Stimulated activated naive CD4-positive, alpha-beta T cell (primary cell): ENCODE results near the gene PCARE.
"Not testable (repeated sequence)": the region's sequence is repeated elsewhere in the genome, so short reads cannot be mapped to it uniquely, and the experiment has no call there.

Source experiments
- DNase-seq, 6 experiments: peaks; one replicate each; lab custom pipeline; 2025; lab: John Stamatoyannopoulos, UW

PCARE gene

DNA sequence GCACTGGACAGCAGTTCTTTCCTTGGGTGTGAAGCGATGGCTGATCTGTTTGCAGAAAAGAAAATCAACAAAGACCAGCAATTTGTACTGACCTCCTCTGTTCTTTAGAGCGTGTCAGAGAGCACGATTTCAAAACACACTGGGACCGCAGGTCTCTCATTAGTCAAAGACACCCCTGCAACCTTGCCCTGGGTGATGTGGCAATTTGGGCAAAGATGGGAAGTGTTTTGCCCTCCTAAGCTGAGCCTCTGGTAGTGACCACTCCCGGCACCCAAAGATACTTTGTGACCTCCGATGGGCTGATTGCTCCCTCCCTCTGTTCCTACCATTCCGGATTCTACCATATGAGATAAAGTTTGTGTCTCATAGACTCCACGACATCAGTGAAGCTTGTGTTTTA is 22.6 kb upstream of the PCARE start:
- no peak for DNase-seq

DNA sequence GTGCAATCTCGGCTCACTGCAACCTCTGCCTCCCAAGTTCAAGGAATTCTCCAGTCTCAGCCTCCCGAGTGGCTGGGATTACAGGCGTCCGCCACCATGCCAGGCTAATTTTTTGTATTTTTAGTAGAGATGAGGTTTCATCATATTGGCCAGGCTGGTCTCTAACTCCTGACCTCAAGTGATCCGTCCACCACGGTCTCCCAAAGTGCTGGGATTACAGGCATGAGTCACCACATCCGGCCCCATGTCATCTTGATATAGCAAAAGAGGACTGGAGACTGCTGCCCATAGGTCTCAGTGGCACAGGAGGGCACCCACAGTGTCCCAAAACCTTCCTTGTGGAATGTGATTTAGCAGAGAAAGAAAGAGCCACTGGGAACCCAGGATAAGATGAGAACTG is 16.0 kb upstream of the PCARE start:
- not testable (repeated sequence) for DNase-seq

DNA sequence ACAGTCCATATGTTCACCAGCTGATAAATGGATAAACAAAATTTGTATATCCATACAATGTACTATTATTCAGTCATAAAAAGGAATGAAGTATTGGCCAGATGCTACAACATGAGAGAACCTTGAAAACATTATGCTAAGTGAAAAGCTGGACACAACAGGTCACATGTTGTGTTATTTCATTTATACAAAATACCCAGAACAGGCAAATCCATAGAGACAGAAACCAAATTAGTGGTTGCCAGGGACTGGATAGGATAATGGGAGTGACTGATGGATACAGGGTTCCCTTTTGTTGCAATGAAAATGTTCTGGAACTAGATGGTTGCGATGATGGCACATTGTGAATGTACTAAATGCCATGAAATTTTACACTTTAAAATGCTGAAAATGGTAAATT is 10.2 kb upstream of the PCARE start:
- DNase-seq, result no peak

DNA sequence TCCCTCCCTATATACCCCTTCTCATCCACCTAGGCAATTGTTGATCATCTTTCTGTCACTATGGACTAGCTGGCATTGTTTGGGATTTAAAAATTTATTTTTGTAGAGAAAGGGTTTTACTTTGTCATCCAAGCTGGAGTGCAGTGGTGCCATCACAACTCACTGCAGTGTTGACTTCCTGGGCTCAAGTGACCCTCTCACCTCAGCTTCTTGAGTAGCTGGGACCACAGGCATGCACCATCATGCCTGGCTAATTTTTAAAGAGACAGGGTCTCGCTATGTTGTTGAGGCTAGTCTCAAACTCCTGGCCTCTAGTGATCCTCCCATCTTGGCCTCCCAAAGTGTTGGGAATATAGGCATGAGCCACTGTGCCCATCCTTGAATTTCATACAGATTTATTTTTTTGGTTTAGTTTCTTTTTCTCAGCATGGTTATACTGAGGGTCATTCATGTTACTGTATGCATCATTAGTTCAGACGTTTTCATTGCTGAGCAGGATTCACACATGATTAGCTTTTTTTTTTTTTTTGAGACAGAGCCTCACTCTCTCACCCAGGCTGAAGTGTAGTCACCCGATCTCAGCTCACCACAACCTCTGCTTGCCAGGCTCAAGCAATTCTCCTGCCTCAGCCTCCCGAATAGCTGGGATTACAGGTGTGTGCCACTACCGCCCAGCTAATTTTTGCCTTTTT is 8.6 kb upstream of the PCARE start:
- DNase-seq, result no peak

DNA sequence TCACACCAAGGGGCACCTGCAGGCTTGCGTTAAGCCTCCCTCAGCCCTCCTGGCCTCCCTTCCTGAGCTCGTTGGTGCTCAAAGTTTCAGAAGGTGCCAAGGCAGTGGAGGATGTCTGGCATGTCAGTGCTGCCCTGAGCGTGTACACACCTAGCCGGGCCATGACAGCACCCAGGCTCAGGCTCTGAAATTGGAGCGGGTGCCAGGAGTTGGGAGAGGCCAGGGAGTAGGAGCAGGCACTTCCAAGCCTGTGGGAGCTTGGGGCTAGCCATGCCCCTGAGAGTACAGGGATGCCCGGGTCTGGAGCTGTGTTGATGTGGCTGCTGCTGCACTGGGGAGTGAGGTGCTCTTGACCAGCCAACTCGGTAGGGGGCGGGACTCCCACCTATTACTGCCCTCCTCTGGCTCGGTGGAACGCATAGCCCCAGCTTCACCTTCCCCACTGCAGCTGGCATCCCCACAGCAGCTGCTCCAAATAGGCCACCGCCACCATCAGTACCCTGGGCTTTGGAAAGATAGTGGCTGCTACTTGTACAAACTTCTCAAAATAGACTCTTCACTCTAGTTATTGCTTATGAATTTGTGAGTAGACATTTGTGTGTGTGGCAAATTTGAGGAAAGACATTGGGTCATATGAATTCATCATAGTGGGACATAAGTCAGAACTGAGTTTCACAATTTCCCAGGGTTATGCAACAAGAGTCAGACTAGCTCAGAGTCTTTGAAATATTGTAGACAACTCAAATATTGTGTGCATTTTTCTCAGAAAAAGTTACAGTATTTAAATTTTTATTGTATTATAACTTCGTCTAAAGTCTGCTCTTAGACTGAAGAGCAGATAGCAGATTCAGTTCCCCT is 6.8 kb upstream of the PCARE start:
- DNase-seq, result no peak

DNA sequence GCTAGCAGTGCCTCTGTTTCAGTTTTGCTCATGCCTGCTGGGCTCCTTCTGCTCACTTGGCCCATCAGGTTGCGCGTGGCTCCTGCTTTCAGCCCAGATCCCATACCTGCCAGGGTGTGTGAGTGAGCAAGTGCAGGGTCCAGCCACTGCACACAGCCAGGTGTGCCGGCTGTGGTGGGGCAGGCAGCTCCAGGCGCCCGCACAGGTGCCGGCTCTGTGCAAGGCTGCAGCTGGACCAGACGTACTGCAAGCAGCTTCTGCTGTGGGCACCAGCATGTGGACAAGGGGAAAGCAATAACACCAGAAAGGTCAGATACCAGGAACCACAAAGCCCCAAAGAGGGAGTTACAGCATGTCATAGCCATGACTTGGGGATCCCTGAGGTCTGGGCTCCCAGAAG is 5.6 kb upstream of the PCARE start:
- DNase-seq, result no peak

DNA sequence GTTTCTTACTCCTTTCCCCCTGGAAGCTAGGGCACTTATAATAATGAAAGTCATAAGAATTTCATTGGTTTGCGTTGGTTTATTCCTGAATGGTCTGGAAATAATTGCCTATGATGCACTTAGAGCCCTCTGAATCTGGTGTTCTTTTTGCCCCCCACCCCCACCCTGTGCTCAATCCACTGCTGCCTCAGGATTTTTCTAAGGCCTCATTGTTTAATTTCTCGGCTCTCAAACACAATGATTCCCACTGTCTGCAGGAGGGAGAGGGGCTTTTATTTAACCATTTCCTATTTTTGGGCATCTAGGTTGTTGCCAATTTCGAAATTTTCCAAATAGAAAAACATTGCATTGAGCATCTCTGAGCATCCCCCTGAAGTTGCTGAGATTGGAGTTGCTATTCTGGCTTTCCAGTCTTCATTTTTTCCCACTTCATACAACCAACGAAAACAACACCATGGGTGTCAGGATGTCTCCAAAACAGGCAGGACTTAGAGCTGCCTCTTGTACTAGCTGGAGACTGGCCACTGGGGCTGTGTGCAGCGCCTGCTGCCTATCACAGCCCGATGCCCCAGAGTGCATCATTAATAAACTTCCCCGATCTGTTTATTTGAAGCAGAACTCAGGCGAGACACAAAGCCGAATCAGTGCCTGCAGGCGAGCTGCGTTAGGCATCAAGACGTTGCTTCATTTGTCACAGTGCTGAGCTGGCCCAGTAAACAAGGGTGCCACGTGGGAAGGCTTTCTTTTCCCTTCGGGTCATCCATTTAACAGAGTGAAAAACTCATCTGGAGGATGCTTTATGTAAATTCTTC is 1.8 kb upstream of the PCARE start:
- DNase-seq, result no peak

DNA sequence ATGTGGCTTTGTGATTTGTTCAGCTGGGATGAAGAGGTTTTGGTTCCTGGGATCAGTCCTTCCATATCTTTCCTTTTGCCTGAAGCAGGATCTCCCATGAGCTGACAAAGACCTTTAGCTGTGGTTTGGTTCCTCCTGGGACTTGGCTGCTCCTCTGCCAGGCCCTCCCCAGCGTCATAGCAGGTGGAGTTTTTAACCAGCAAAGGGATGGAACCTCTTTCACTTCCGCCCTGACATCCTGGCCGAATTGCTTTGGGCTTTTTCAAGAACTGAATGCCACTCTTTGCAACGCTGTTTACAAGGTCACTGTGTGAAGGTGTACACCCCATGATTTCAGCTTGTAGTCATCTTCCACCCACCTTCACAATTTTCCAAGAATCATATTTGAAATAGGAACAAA is 390 bp downstream of the PCARE start:
- no peak for DNase-seq

DNA sequence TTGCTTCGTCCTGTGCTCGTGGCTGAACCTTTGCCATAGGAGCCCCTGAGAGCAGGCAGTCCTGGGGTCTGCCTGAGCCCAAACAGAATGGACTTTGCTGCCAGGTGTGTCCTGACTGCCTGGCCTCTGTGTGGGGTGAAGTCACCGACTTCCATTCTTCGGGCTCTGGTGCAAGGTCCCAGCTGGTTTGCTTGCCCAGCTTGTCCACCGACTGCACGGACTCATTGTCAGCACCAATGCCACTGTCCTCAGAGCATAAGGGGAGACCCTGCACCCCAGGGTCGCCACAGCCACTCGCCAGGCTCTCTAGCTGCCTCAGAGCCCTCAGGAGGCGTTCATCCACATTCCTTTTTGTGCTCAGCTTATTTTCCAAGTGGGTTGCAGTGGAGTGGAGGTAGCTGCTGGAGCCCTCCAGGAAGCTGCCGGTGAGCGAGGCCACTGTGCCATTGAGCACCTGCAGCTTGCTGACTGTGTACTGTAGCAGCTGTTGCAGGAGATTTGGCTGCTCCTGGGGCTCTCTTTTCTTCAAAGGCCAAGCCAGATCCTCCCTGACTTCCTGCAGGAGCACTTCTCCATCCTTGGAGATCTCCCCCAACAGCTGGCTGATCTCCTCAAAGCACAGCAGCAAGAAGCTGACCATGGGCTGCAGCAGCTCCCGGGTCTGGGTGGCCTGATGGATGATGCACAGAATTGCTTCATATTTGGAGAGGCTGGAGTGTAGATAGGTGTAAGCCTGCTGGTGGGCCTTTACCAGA is 1.2 kb downstream of the PCARE start:
- no peak for DNase-seq

DNA sequence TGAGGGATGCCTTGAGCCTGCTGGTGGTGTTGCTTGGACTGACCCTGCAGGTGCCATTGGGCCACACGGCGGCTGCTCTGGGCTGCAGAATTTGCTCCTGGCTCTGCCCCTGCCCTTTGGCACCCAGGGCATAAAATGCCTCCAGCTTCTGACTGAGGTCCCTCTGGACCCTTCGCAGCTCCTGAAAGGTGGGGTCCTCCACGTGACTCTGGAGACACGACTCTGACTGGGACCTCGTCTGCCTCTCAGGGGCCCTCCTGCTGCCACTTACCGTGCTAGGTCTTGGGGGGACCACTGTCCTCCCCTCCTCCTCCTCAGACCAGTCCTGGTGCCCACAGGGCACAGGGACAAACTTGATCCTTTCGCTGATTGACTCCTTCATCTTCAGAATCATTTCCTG is 2.1 kb downstream of the PCARE start:
- DNase-seq, result no peak

DNA sequence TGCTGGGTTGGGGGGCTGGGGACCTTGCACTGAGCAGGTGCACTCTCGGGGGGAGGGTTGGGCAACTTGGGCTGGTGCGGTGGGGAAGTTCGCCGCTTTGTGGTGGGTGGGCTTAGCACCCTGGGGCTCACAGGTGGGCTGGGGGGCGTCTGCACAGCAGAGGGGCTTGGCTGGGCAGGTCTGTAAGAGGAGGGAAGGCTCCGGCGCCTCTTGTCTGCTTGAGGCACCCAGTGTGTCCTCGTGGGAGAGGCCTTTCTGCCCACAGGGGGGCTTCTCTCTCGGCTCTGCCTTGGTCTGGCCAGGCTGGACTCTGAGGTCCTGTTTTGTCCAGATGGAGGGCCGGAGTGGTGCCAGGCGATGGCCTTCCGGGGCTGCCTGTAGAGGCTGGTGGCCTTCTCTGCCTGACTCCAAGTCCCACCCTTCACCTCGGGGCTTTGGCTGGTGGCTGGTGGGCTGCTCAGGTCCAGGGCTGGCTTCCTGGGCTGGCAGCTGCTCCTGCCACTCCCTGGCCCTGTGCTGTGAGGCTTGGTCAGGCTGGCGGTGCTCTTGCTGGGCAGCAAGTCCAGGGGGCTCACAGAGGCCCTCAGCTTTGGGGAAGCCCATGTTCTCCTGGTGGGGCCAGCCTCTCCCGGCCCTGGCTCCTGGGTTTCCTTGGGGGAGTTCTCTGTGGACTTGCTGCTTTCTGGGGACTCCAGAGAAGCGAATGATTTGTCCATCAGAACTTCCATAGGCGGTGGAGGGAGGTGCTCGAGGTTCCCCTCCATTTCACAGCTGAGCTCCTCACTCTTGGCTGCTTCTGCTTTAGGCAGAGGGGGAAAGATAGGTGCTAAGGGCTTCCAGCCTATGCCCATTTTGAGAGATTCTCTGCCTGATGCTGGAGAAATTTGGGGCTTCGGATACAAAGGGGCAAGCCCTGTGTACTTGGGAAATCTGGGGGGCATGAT is 3.0 kb downstream of the PCARE start:
- no peak for DNase-seq

DNA sequence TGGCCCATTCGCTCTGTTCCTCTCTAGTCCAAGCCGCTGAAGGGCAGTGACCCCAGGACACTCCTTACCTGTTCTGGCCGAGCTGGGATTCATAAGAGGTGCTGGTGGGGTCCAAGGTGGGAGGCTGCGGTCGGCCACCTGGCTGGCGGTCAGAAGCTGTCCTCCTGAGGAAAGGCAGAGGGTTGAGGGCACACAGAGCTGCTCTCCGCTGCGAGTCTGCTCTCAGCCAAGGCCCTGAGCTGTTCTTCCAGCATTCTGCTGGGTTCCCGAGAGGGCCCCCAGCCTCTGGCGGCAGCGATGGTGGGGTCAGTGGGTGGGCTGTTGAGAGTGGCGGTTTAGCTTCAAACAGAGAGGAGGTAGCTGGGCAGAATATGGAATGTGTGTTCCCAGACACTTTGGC is 3.8 kb downstream of the PCARE start:
- DNase-seq, result no peak

DNA sequence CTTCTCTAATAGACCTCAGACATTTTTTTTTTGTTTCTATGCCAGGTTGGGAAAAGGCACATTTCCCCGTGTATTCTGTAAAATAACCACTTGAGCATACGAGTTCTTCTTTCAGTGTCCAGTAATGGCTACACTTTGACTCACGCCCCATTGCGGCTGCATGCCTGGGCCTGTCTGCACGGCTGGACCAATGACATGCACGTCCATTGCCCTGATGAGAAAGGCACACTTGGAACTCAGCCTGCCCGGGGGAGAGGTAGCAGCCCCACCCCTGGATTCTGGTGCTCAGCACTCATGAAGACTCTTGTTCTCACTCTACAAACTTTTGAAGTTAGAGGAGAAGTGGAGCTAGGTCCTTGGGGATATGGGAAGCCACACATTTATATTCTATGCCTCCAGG is 5.8 kb downstream of the PCARE start:
- DNase-seq, result no peak

DNA sequence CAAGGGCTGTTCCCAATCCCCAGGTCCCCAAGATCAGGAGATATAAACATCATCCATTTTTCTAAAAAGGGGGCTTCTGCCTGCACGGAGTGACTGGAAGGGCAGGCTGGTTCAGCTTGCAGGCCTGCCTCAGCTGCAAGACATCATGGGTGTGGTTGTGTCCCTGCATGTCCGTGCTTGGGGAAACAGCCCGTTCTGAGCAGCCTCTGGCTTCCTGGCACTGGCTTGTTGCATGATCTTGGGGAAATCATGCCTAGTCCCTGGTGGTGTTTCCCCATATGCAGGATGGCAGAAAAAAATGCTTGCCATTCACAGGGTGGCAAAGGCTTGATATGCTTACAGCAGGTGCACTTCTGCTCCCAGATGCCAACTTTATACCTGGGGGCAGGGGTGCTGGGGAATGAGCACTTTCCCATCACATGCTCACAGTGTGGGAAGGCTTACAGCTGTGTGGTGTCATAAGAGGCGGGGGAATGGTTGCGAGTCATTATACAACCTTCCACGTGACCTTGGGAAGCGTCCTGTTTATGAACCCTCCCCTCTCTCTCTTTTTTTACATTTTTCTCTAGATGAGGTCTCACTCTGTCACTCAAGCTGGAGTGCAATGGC is 7.2 kb downstream of the PCARE start:
- no peak for DNase-seq

DNA sequence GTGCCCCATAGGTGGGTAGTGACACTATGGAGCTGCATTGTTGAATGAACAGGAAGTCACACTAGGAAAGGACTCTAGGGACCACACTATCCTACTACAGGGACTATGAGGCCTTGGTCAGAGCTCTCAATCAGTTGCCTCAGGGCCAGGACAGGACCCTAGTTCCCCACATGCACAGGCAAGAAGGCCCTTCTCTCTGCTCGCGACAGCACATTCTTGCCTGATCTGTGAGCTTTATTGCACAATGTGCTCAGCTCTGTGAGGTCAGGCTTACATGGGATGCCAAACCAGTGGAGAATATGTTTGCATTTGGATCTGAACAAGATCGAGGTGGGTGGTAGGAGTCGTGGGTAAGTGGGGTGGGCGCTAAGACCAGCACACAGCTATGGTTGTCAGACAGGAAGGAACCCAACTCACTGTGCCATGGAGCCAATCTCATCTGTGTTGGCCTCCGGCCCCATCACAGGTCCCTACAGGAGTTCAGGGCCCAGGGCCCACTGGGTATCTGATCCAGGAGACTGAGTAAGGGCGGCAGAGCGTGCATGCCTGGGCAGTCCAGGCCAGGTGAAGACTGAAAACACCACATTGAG is 8.0 kb downstream of the PCARE start:
- no peak for DNase-seq

DNA sequence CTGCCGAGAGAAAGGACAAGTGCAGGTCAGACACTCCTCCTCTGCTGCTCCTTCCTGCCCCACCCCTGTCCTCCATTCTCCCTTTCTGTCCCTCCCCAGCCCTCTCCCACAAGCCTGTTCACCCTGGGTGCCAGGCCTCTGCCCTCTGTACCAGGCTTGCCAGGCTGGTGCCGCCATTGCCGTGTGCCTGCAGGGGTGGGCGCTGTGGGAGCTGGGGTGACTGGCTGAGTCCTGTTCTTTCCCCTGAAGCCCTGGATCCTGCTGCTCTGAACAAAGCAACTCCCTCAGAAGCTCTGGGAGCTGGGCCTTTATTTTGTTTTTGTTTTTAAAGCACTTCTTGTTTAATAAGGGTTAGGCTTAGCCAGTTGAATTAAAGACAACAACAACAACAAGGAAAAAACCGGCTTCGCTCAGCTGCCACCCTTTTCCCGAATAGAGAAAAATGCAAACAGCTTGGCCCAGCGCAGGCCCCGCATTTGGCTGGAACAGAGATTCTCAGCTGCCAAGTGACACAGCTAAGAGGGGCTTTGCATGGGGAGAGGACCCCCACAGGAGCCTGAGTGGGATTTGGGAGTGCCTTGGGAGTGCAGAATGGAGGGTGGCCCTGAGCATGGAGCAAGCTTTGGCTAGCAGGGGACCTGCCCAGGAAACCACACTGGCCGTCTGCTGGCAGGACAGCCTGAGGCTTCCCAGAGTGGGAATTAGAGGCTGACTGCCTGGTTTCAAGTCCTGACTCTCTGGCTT is 9.1 kb downstream of the PCARE start:
- DNase-seq, result no peak

DNA sequence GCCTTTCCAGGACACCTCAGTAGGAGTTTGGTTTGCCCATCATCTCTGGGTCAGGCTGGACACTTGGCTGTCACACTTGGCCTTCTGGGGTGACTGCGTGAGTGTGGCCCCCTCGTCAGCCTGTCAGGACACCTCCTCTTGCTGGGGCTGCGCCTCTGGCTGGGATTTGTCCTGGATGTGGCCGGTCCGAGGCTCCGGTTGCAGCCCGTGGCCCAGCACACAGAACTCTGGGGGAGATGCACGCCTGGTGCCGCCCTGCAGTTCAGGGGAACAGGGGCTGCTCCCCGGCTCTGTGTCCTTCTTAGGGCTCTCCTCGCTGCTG is 9.6 kb downstream of the PCARE start:
- no peak for DNase-seq

DNA sequence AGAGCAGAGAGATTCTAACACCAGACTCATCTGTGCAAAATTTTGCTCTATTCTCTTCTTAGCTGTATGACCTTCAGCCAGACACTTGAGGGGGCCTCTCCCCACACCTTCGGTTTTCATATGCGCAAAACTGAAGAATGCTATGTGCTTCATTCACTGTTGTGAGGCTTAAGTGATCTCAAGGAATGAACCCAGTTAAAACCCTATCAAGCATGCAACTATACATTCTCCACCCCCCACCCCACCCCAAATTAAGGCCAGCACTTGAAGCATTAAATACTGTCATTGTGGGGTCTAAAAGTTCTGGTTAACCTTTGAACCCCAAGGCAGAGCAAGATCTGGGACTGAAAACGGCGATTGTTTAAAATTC is 10.0 kb downstream of the PCARE start:
- no peak for DNase-seq

DNA sequence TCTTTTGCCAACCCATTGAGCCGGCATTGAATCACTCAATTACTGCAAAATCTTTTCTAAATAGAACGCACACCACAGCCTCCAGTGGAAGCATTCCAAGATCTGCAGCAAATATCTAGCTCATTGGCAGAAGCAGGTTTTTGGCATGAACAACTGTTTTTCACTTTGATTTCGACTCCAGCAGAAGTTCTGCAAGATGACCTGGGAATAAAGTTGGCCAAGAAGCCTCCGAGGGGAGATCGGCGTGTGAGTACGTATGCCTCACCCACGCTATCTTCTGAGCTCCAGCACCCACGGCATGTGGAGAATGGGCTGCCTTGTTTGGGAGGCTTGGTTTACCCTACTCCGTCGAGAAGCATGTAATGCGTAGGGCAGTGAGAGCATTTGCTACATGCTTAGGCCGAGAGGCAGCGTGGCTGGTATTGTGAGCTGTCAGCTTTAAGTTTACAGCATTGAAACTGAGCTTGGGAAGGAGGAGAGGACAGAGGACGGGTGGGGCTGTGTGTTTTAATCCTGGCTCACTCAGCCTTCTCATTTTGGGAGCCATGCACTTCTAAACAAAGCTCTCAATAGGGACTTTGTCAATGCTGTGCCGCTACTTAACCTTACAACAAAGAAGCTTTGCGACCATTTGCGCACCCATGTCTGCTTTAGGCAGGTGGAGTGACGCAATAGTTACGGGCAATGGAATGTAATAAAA is 10.5 kb downstream of the PCARE start:
- DNase-seq, result no peak
